ENCODE data around the gene COL27A1. TPM values are rescaled to one million over a fixed set of nuclear protein-coding genes. Genes with fewer than 3 reads are reported as not detected.
A peak's percentile ranks its signal among the peaks of the same experiment; 100 is the strongest.

The COL27A1 gene
- total and polyA plus RNA-seq, 8 donors, result 9.7 to 109 (median 19.6) TPM

GRCh38 chr9:114218264-114219120 lies 63.2 kb downstream of the COL27A1 start:
- ATAC-seq (no peak), DNase-seq (peak in 1 of 6 donors; percentile 15), FAIRE-seq (no peak)
- WGBS, 2 donors, result 91 to 93% methylated on average over 11 of the region's 11 CpGs
- H3K27ac ChIP-seq, result no peak overlapping the region
- H3K9me3 ChIP-seq, result no peaks in the 10 kb centered on the region
- peaks cover 0 to 4% (median 0%) of the 10 kb centered on the region in 3 donors for H3K36me3 ChIP-seq
- intact Hi-C loops (cut with DNase I), result no loop called here
- H3K27me3 ChIP-seq, result no peaks in the 10 kb centered on the region
- TF ChIP-seq CTCF (IDR thresholded peaks at IDR 0.05), result no peak
- no peak overlapping the region for H3K4me3 ChIP-seq
- peaks cover 0 to 5% (median 0%) of the 10 kb centered on the region in 3 donors for H3K4me1 ChIP-seq

GRCh38 chr9:114220061-114220541 lies 64.8 kb downstream of the COL27A1 start:
- TF ChIP-seq CTCF (IDR thresholded peaks at IDR 0.05), result no peak
- H3K4me3 ChIP-seq, result no peak overlapping the region
- intact Hi-C loops (cut with DNase I), result no loop called here
- H3K27me3 ChIP-seq, result no peaks in the 10 kb centered on the region
- WGBS, 2 donors, result 92 to 94% methylated on average over 8 of the region's 8 CpGs
- FAIRE-seq (no peak), DNase-seq (peak in 1 of 6 donors; percentile 25), ATAC-seq (no peak)
- H3K36me3 ChIP-seq, result peaks cover 0 to 4% (median 0%) of the 10 kb centered on the region in 3 donors
- H3K27ac ChIP-seq, result no peak overlapping the region
- H3K4me1 ChIP-seq, result peaks cover 0 to 5% (median 0%) of the 10 kb centered on the region in 3 donors
- H3K9me3 ChIP-seq, result no peaks in the 10 kb centered on the region

GRCh38 chr9:114221706-114222465 lies 66.5 kb downstream of the COL27A1 start:
- Histone ChIP-seq H3K9me3 (no peaks in the 10 kb centered on the region), H3K36me3 (peaks cover 0 to 4% (median 0%) of the 10 kb centered on the region in 3 donors), H3K27me3 (no peaks in the 10 kb centered on the region), H3K27ac (no peak overlapping the region), H3K4me3 (no peak overlapping the region), H3K4me1 (no peaks in the 10 kb centered on the region)
- 84 to 89% methylated on average over 10 of the region's 10 CpGs for WGBS, 2 donors
- intact Hi-C loops (cut with DNase I), result no loop called here
- ATAC-seq, result no peak
- peak in 1 of 6 donors; percentile 35 for DNase-seq
- FAIRE-seq, result no peak
- TF ChIP-seq CTCF (IDR thresholded peaks at IDR 0.05), result no peak

- Histone ChIP-seq H3K27me3 (no peaks in the 10 kb centered on the region), H3K4me3 (no peak overlapping the region), H3K27ac (no peak overlapping the region), H3K36me3 (peaks cover 0 to 4% (median 0%) of the 10 kb centered on the region in 3 donors), H3K4me1 (no peaks in the 10 kb centered on the region), H3K9me3 (no peaks in the 10 kb centered on the region)
- FAIRE-seq, result no peak
- DNase-seq, result no peak
- intact Hi-C loops (cut with DNase I), result no loop called here
- ATAC-seq, result peak in 3 of 4 donors; percentile 60 to 81 (median 74)
- TF ChIP-seq CTCF (IDR thresholded peaks at IDR 0.05), result no peak
- WGBS, 2 donors, result 60 to 66% methylated on average over 4 of the region's 4 CpGs
Observed at GRCh38 chr9:114223564-114224246, 68.4 kb downstream of the COL27A1 start.
